GM23248 (cell line): ENCODE results near the gene ODC1.
"Not testable (repeated sequence)": the region's sequence is repeated elsewhere in the genome, so short reads cannot be mapped to it uniquely, and the experiment has no call there.

Experiments used
- EZH2 ChIP-seq: fragments of 200-600 bp; sonication (generic); IDR thresholded peaks from 2 replicates; pipeline ENCODE4 v1.6.1; 2018; ENCODE audit warnings: antibody characterized with exemption, mild to moderate bottlenecking; ENCODE audit not compliant: insufficient read depth, poor library complexity, severe bottlenecking
- EZH2phosphoT487 ChIP-seq: fragments of 200-600 bp; sonication (generic); IDR thresholded peaks from 2 replicates; pipeline ENCODE4 v1.6.1; 2018; ENCODE audit warnings: antibody characterized with exemption, moderate library complexity, mild to moderate bottlenecking, low read depth; ENCODE audit not compliant: insufficient read depth

DNA sequence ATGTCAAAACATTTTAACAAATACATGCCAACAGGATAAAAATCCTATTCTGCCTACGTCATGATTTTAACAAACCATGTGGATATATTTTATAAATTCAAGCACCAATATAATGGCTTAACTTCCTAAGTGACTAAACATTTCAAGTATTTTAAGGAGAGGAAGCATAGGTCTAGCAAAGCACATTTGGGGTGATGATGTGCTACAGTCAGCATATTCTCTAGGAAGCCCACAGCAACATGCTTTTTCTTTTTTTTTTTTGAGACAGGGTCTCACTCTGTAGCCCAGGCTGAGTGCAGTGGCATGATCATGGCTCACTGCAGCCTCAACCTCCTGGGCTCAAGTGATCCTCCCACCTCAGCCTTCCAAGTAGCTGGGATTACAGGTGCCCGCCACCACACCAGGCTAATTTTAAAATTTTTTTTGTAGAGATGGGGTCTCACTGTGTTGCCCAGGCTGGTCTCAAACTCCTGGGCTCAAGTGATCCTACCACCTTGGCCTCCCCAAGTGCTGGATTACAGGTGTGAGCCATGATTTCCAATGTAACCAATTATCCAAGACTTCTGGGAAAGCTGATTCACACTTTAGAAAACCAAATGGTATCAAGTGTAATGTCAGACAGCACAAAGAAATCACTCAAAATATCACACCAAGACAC is 5.5 kb downstream of the ODC1 start:
- not testable (repeated sequence) for TF ChIP-seq EZH2phosphoT487, EZH2
